PC-9 (cell line): ENCODE measurements around the gene IL1R1.

Source experiments
- EZH2 ChIP-seq: fragments of 200-600 bp; sonication (generic); IDR thresholded peaks from 2 replicates; pipeline ENCODE4 v1.8.0; 2017; ENCODE audit warnings: antibody characterized with exemption, low read depth
- TF ChIP-seq, protein P1 (sequence below): fragments of 200-600 bp; sonication (generic); conservative IDR thresholded peaks from 2 replicates; pipeline ENCODE4 v1.6.1; 2017; ENCODE audit warnings: mixed run types, antibody characterized with exemption, mild to moderate bottlenecking, moderate library complexity

DNA sequence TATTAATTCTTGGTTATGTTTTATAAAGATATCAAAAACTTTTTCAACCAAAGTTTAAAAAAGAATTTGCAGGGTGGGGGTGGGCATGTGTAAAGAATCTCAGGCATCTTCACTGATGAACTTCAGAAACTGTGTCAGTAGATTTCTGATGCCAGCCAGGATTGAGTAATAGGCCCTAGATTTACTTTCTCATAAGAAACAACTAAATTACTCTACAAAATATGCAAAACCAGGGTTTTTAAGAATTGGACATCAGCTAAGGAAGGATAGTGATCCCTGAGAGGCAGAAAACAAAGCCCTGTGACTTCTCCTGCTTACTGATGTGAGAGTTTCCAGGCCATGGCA is 11.9 kb upstream of the IL1R1 start:
- TF ChIP-seq, protein P1, sequence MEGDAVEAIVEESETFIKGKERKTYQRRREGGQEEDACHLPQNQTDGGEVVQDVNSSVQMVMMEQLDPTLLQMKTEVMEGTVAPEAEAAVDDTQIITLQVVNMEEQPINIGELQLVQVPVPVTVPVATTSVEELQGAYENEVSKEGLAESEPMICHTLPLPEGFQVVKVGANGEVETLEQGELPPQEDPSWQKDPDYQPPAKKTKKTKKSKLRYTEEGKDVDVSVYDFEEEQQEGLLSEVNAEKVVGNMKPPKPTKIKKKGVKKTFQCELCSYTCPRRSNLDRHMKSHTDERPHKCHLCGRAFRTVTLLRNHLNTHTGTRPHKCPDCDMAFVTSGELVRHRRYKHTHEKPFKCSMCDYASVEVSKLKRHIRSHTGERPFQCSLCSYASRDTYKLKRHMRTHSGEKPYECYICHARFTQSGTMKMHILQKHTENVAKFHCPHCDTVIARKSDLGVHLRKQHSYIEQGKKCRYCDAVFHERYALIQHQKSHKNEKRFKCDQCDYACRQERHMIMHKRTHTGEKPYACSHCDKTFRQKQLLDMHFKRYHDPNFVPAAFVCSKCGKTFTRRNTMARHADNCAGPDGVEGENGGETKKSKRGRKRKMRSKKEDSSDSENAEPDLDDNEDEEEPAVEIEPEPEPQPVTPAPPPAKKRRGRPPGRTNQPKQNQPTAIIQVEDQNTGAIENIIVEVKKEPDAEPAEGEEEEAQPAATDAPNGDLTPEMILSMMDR = no peak
- no peak for TF ChIP-seq EZH2
